ENCODE measurements around the gene FUT1. TPM values are rescaled to one million over a fixed set of nuclear protein-coding genes. Genes with fewer than 3 reads are reported as not detected.

The FUT1 gene
- total and polyA plus RNA-seq, 2 donors (not counting 1 experiment from before 2014, with no cell fraction given): not detected

GRCh38 chr19:48724796-48725753 lies 27.4 kb downstream of the FUT1 start:
- no peaks in the 10 kb centered on the region for H3K36me3 ChIP-seq (replicated peaks in 1 of 2; ENCODE audit: control extremely low read depth in 1 of 2, control insufficient read depth in 1 of 2, extremely low read depth in 1 of 2, insufficient read depth in 2 of 2, low read length in 1 of 2)
- CTCF ChIA-PET: interaction anchor here (0.6 to 2.6 kb wide), 7 partner anchors 9 to 601 kb away, joined by 3 to 12 read pairs (median 3); partner anchors contain the start of gene CA11
- POLR2A ChIA-PET: interaction anchor here (0.6 to 1.5 kb wide), 3 partner anchors 22 to 574 kb away, joined by 4 to 6 read pairs (median 4); partner anchors contain the start of gene IZUMO1
- Mint-ChIP-seq H3K27me3 (no peaks in the 10 kb centered on the region), H3K9me3 (ENCODE audit: insufficient read depth) (peaks cover 14% of the 10 kb centered on the region), H3K4me1 (peaks cover 26% of the 10 kb centered on the region), H3K27ac (peak overlapping the region; percentile 81), H3K4me3 (peak overlapping the region; percentile 64)
- H3K9me3 ChIP-seq (ENCODE audit: control extremely low read depth in 1 of 3, control insufficient read depth in 2 of 3, insufficient read depth in 1 of 3, low read length in 2 of 3): peaks cover 0 to 44% (median 16%) of the 10 kb centered on the region in 3 donors
- intact Hi-C loops (cut with micrococcal nuclease): loop anchor here (5.0 to 10.0 kb wide), 2 partner anchors 363 to 1300 kb away; partner anchors contain the start of genes SYNGR4, TMEM143, VRK3 and ZNF473
- H4K20me1 ChIP-seq (ENCODE audit: control insufficient read depth, insufficient read depth, low read length, poor library complexity, severe bottlenecking): no peaks in the 10 kb centered on the region
- no peak for TF ChIP-seq EZH2 (IDR thresholded peaks at IDR 0.05; ENCODE audit: borderline replicate concordance, insufficient read depth, low read depth, low read length, poor library complexity, severe bottlenecking)
- TF ChIP-seq, protein P1, sequence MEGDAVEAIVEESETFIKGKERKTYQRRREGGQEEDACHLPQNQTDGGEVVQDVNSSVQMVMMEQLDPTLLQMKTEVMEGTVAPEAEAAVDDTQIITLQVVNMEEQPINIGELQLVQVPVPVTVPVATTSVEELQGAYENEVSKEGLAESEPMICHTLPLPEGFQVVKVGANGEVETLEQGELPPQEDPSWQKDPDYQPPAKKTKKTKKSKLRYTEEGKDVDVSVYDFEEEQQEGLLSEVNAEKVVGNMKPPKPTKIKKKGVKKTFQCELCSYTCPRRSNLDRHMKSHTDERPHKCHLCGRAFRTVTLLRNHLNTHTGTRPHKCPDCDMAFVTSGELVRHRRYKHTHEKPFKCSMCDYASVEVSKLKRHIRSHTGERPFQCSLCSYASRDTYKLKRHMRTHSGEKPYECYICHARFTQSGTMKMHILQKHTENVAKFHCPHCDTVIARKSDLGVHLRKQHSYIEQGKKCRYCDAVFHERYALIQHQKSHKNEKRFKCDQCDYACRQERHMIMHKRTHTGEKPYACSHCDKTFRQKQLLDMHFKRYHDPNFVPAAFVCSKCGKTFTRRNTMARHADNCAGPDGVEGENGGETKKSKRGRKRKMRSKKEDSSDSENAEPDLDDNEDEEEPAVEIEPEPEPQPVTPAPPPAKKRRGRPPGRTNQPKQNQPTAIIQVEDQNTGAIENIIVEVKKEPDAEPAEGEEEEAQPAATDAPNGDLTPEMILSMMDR (IDR thresholded peaks at IDR 0.05): no peak
- peak overlapping the region; percentile 33 for H2AFZ ChIP-seq (ENCODE audit: insufficient read depth, low read depth, low read length, poor library complexity, severe bottlenecking)
- peak overlapping the region; percentile 1 to 32 for H3K27ac ChIP-seq (ENCODE audit: low read length in 2 of 2)
- H3K79me2 ChIP-seq (ENCODE audit: control insufficient read depth, insufficient read depth, low read length): no peaks in the 10 kb centered on the region
- H3K4me3 ChIP-seq (ENCODE audit: control extremely low read depth in 1 of 5, extremely low read depth in 1 of 5, insufficient read depth in 1 of 5, low read depth in 2 of 5, low read length in 4 of 5): no peak overlapping the region
- 43% methylated on average over 7 of the region's 11 CpGs for WGBS (ENCODE audit: insufficient coverage)
- H3K27me3 ChIP-seq (replicated peaks in 1 of 4; ENCODE audit: control extremely low read depth in 1 of 4, control insufficient read depth in 3 of 4, insufficient read depth in 4 of 4, low read length in 3 of 4): no peaks in the 10 kb centered on the region
- peak overlapping the region; percentile 20 for H3K4me2 ChIP-seq (replicated peaks; ENCODE audit: low read depth, low read length, poor library complexity, severe bottlenecking)
- ATAC-seq (ENCODE audit: low read depth) (peak; percentile 48), DNase-seq (peak; percentile 86)
- H3K4me1 ChIP-seq (ENCODE audit: control insufficient read depth in 2 of 2, insufficient read depth in 2 of 2, low read length in 2 of 2): peaks cover 16 to 35% of the 10 kb centered on the region in 2 donors
- H3K9ac ChIP-seq (ENCODE audit: low read length): no peak overlapping the region
